HUES48 (cell line): Measurements from ENCODE around the gene ATP5F1B.

ENCODE experiments used
- H3K27ac ChIP-seq: one replicate; pipeline ENCODE4 v1.7.0; 2013; ENCODE audit warnings: low read depth, low read length, inconsistent platforms
- H3K27me3 ChIP-seq: 2 replicates; pipeline ENCODE4 v1.6.1; 2013; ENCODE audit warnings: mild to moderate bottlenecking, low read length; ENCODE audit not compliant: control insufficient read depth, insufficient read depth
- H3K36me3 ChIP-seq: 2 replicates; pipeline ENCODE4 v1.6.1; 2013; ENCODE audit warnings: low read length; ENCODE audit not compliant: control insufficient read depth, insufficient read depth
- H3K4me1 ChIP-seq: 2 replicates; pipeline ENCODE4 v1.6.1; 2013; ENCODE audit warnings: mild to moderate bottlenecking, low read length; ENCODE audit not compliant: control insufficient read depth, insufficient read depth
- H3K4me3 ChIP-seq: 2 replicates; pipeline ENCODE4 v1.5.1; 2013; ENCODE audit warnings: mild to moderate bottlenecking, low read depth, low read length
- H3K9ac ChIP-seq: 2 replicates; pipeline ENCODE4 v1.6.1; 2013; ENCODE audit warnings: mild to moderate bottlenecking, low read depth, low read length, moderate library complexity
- H3K9me3 ChIP-seq: 2 replicates; pipeline ENCODE4 v1.6.1; 2013; ENCODE audit warnings: low read length; ENCODE audit not compliant: control insufficient read depth, insufficient read depth

The ATP5F1B gene

GRCh38 chr12:56589783-56590182 is 56.0 kb downstream of the ATP5F1B start:
- Histone ChIP-seq H3K36me3 (peaks cover 6% of the 10 kb centered on the region; the same call in 1 of the 2 replicates), H3K9ac (no peak overlapping the region), H3K4me3 (no peak overlapping the region), H3K4me1 (peaks cover 25% of the 10 kb centered on the region), H3K27ac (no peak overlapping the region), H3K27me3 (no peaks in the 10 kb centered on the region), H3K9me3 (no peaks in the 10 kb centered on the region)
